ENCODE data around the gene ZNF430.

ZNF430 gene

GRCh38 chr19:21028969-21029268 lies 8.5 kb downstream of the ZNF430 start:
- TF ChIP-seq FOXP2 (optimal IDR thresholded peaks at IDR 0.05; ENCODE audit: borderline replicate concordance, extremely low read depth, extremely low read length, insufficient read depth) (no peak), TAF1 (IDR thresholded peaks at IDR 0.05; ENCODE audit: borderline replicate concordance, insufficient read depth, low read length) (no peak)

- no peak for TF ChIP-seq TAF1 (IDR thresholded peaks at IDR 0.05; ENCODE audit: borderline replicate concordance, insufficient read depth, low read length)
- TF ChIP-seq POLR2AphosphoS5 (IDR thresholded peaks at IDR 0.05; ENCODE audit: low read depth, low read length) = no peak
- TF ChIP-seq SIN3A (IDR thresholded peaks at IDR 0.05; ENCODE audit: borderline replicate concordance, insufficient read depth, low read length) = no peak
- TF ChIP-seq REST (IDR thresholded peaks at IDR 0.05; ENCODE audit: insufficient read depth in 1 of 2, low read depth in 2 of 2, low read length in 2 of 2) = no peak
- TF ChIP-seq FOXP2 (optimal IDR thresholded peaks at IDR 0.05; ENCODE audit: borderline replicate concordance, extremely low read depth, extremely low read length, insufficient read depth) = no peak
These were observed 24.6 kb downstream of the ZNF430 start for GRCh38 chr19:21045028-21045427.

- no peak for TF ChIP-seq REST (IDR thresholded peaks at IDR 0.05; ENCODE audit: insufficient read depth in 1 of 2, low read depth in 2 of 2, low read length in 2 of 2)
- no peak for TF ChIP-seq FOXP2 (optimal IDR thresholded peaks at IDR 0.05; ENCODE audit: borderline replicate concordance, extremely low read depth, extremely low read length, insufficient read depth)
- no peak for TF ChIP-seq POLR2AphosphoS5 (IDR thresholded peaks at IDR 0.05; ENCODE audit: low read depth, low read length)
- no peak for TF ChIP-seq TAF1 (IDR thresholded peaks at IDR 0.05; ENCODE audit: borderline replicate concordance, insufficient read depth, low read length)
- no peak for TF ChIP-seq SIN3A (IDR thresholded peaks at IDR 0.05; ENCODE audit: borderline replicate concordance, insufficient read depth, low read length)
These were observed 26.0 kb downstream of the ZNF430 start for GRCh38 chr19:21046489-21046888.

GRCh38 chr19:21047716-21048115 lies 27.3 kb downstream of the ZNF430 start:
- no peak for TF ChIP-seq REST (IDR thresholded peaks at IDR 0.05; ENCODE audit: insufficient read depth in 1 of 2, low read depth in 2 of 2, low read length in 2 of 2)
- TF ChIP-seq POLR2AphosphoS5 (IDR thresholded peaks at IDR 0.05; ENCODE audit: low read depth, low read length) = no peak

GRCh38 chr19:21052902-21053301 lies 32.4 kb downstream of the ZNF430 start:
- TF ChIP-seq POLR2AphosphoS5 (IDR thresholded peaks at IDR 0.05; ENCODE audit: low read depth, low read length) = no peak
- no peak for TF ChIP-seq REST (IDR thresholded peaks at IDR 0.05; ENCODE audit: insufficient read depth in 1 of 2, low read depth in 2 of 2, low read length in 2 of 2)

GRCh38 chr19:21065336-21065735 lies 44.9 kb downstream of the ZNF430 start:
- TF ChIP-seq TAF1 (IDR thresholded peaks at IDR 0.05; ENCODE audit: borderline replicate concordance, insufficient read depth, low read length) (no peak), FOXP2 (optimal IDR thresholded peaks at IDR 0.05; ENCODE audit: borderline replicate concordance, extremely low read depth, extremely low read length, insufficient read depth) (no peak), SIN3A (IDR thresholded peaks at IDR 0.05; ENCODE audit: borderline replicate concordance, insufficient read depth, low read length) (no peak), REST (IDR thresholded peaks at IDR 0.05; ENCODE audit: insufficient read depth in 1 of 2, low read depth in 2 of 2, low read length in 2 of 2) (no peak)

Measured in PFSK-1 (cell line).